Smooth muscle cell (in vitro differentiated cells): ENCODE measurements around the gene TNFRSF14. TPM values are rescaled to one million over a fixed set of nuclear protein-coding genes. Genes with fewer than 3 reads are reported as not detected.

Experiments used
- DNase-seq: peaks from one replicate; lab custom pipeline; 2025; ENCODE audit not compliant: unreplicated experiment; lab: John Stamatoyannopoulos, UW
- H2AFZ ChIP-seq: fragments of 200-600 bp; sonication (generic); 2 replicates; pipeline ENCODE4 v1.6.0; 2016; ENCODE audit warnings: antibody characterized with exemption, low read depth, mild to moderate bottlenecking
- H3F3A ChIP-seq: fragments of 200-600 bp; sonication (generic); 2 replicates; pipeline ENCODE4 v1.6.0; 2017; ENCODE audit warnings: antibody characterized with exemption, low read depth
- H3K27ac ChIP-seq: fragments of 200-600 bp; sonication (generic); 2 replicates; pipeline ENCODE4 v1.5.1; 2016; ENCODE audit warnings: low read depth, mild to moderate bottlenecking
- H3K27me3 ChIP-seq: fragments of 200-600 bp; sonication (generic); 2 replicates; pipeline ENCODE4 v1.6.1; 2016; ENCODE audit warnings: low read depth, mild to moderate bottlenecking
- H3K36me3 ChIP-seq: fragments of 200-600 bp; sonication (generic); 2 replicates; pipeline ENCODE4 v1.5.1; 2016; ENCODE audit warnings: low read depth
- H3K4me1 ChIP-seq: fragments of 200-600 bp; sonication (generic); 2 replicates; pipeline ENCODE4 v1.5.1; 2016; ENCODE audit warnings: low read depth
- H3K4me2 ChIP-seq: fragments of 200-600 bp; sonication (generic); 2 replicates; pipeline ENCODE4 v1.6.0; 2016; ENCODE audit warnings: mild to moderate bottlenecking
- H3K4me3 ChIP-seq: fragments of 200-600 bp; sonication (generic); 2 replicates; pipeline ENCODE4 v1.5.1; 2016; ENCODE audit warnings: mild to moderate bottlenecking
- H3K79me2 ChIP-seq: fragments of 200-600 bp; sonication (generic); 2 replicates; pipeline ENCODE4 v1.6.0; 2016; ENCODE audit warnings: low read depth, mild to moderate bottlenecking
- H3K9ac ChIP-seq: fragments of 200-600 bp; sonication (generic); 2 replicates; pipeline ENCODE4 v1.6.0; 2016; ENCODE audit warnings: low read depth
- H3K9me3 ChIP-seq: fragments of 200-600 bp; sonication (generic); replicated peaks from 2 replicates; pipeline ENCODE4 v1.5.1; 2016; ENCODE audit warnings: low read depth
- H4K20me1 ChIP-seq: fragments of 200-600 bp; sonication (generic); 2 replicates; pipeline ENCODE4 v1.6.0; 2016; ENCODE audit warnings: low read depth
- WGBS: methylation state at CpG from one replicate; pipeline ENCODE4 v1.1.7; 2016; ENCODE audit warnings: low lambda C conversion rate; 5-methylcytosine and 5-hydroxymethylcytosine counted together
- polyA plus RNA-seq: library from polyadenylated mRNA; unstranded; fragments of >200 nt; fragmentation: Nextera tagmentation; extraction: Ambion mirVana; gene quantifications from 2 replicates; pipeline ENCODE4 v1.2.1, GENCODE V29; 2016
- total RNA-seq: library from RNA; depleted of rRNA; stranded (reverse); fragments of >200 nt; gene quantifications from 2 replicates; pipeline ENCODE4 v1.2.3, GENCODE V29; 2014
- TF ChIP-seq, protein P1 (sequence below): fragments of 200-600 bp; sonication (generic); IDR thresholded peaks from 2 replicates; pipeline ENCODE4 v1.5.1; 2017; ENCODE audit warnings: borderline replicate concordance, mild to moderate bottlenecking, antibody characterized with exemption; ENCODE audit not compliant: insufficient read depth, poor library complexity, severe bottlenecking

Gene TNFRSF14
- total and polyA plus RNA-seq, 2 experiments from 2014 or later, result not detected

- peaks cover 8% of the 10 kb centered on the region for H3K4me1 ChIP-seq
- no peak for DNase-seq
- no peaks in the 10 kb centered on the region for H3K9me3 ChIP-seq
- no peaks in the 10 kb centered on the region for H3F3A ChIP-seq
- 87% methylated on average over 12 of the region's 12 CpGs for WGBS
- H3K27ac ChIP-seq, result no peak overlapping the region
- no peaks in the 10 kb centered on the region for H4K20me1 ChIP-seq
- no peaks in the 10 kb centered on the region for H3K79me2 ChIP-seq
- H3K27me3 ChIP-seq, result no peaks in the 10 kb centered on the region
- no peak overlapping the region for H3K4me2 ChIP-seq
- TF ChIP-seq, protein P1, sequence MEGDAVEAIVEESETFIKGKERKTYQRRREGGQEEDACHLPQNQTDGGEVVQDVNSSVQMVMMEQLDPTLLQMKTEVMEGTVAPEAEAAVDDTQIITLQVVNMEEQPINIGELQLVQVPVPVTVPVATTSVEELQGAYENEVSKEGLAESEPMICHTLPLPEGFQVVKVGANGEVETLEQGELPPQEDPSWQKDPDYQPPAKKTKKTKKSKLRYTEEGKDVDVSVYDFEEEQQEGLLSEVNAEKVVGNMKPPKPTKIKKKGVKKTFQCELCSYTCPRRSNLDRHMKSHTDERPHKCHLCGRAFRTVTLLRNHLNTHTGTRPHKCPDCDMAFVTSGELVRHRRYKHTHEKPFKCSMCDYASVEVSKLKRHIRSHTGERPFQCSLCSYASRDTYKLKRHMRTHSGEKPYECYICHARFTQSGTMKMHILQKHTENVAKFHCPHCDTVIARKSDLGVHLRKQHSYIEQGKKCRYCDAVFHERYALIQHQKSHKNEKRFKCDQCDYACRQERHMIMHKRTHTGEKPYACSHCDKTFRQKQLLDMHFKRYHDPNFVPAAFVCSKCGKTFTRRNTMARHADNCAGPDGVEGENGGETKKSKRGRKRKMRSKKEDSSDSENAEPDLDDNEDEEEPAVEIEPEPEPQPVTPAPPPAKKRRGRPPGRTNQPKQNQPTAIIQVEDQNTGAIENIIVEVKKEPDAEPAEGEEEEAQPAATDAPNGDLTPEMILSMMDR, result no peak
- no peak overlapping the region for H2AFZ ChIP-seq
- no peak overlapping the region for H3K4me3 ChIP-seq
- no peak overlapping the region for H3K9ac ChIP-seq
- H3K36me3 ChIP-seq, result no peaks in the 10 kb centered on the region
These were observed 2.2 kb downstream of the TNFRSF14 start for GRCh38 chr1:2558420-2558819.

GRCh38 chr1:2558861-2559260 is 2.7 kb downstream of the TNFRSF14 start:
- Histone ChIP-seq H3K9me3 (no peaks in the 10 kb centered on the region), H3K9ac (no peak overlapping the region), H3K4me1 (peaks cover 8% of the 10 kb centered on the region), H3K79me2 (no peaks in the 10 kb centered on the region), H2AFZ (no peak overlapping the region), H4K20me1 (no peaks in the 10 kb centered on the region), H3K4me2 (no peak overlapping the region), H3K4me3 (no peak overlapping the region), H3K27ac (no peak overlapping the region), H3K36me3 (no peaks in the 10 kb centered on the region), H3F3A (no peaks in the 10 kb centered on the region), H3K27me3 (no peaks in the 10 kb centered on the region)
- DNase-seq, result no peak
- WGBS, result 98% methylated on average over 6 of the region's 6 CpGs
- TF ChIP-seq, protein P1, result no peak

DNA sequence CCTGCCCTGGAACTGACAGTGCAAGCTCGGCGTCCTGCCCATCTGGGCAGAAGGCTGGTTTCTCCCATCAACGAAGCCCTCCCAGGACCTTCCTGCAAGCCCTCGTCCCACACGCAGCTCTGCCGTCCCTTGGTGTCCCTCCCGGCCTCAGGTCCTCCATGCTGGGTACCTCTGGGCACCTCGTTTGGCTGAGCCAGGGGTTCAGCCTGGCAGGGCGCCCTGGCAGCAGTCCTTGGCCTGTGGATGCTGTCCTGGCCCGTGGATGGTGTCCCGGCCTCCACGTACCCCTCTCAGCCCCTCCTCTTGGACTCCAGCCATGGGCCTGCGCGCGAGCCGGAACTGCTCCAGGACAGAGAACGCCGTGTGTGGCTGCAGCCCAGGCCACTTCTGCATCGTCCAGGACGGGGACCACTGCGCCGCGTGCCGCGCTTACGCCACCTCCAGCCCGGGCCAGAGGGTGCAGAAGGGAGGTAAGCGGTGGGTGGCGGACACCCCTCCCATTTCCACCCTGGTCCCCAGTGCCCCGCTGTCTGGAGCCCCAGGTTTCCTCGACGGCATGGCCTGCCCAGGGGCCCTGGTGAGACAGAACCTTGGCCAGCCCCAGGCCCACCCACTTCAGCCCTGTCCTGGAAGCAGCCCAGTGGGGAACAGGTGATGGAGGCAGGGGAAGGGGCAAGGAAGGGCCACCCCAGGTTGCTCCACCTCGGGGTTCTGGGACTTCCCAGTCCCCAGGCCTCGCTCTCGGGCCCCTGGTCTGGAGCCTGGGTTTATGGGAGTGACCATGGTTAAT is 3.5 kb downstream of the TNFRSF14 start:
- H3F3A ChIP-seq, result no peaks in the 10 kb centered on the region
- no peak overlapping the region for H3K27ac ChIP-seq
- DNase-seq, result no peak
- H4K20me1 ChIP-seq, result no peaks in the 10 kb centered on the region
- WGBS, result 88% methylated on average over 23 of the region's 35 CpGs
- no peak overlapping the region for H3K4me2 ChIP-seq
- peaks cover 8% of the 10 kb centered on the region for H3K4me1 ChIP-seq
- H3K9ac ChIP-seq, result no peak overlapping the region
- no peaks in the 10 kb centered on the region for H3K36me3 ChIP-seq
- no peaks in the 10 kb centered on the region for H3K9me3 ChIP-seq
- no peaks in the 10 kb centered on the region for H3K27me3 ChIP-seq
- H3K79me2 ChIP-seq, result no peaks in the 10 kb centered on the region
- H2AFZ ChIP-seq, result no peak overlapping the region
- H3K4me3 ChIP-seq, result no peak overlapping the region
- TF ChIP-seq, protein P1, result no peak
